Neuron (in vitro differentiated cells): ENCODE results near the gene ELK4.

Source experiments
- H2AFZ ChIP-seq: one replicate; pipeline ENCODE4 v1.6.1; 2013; ENCODE audit warnings: low read depth, mild to moderate bottlenecking, inconsistent platforms, low read length, moderate library complexity
- H3K27me3 ChIP-seq: one replicate; pipeline ENCODE4 v1.6.1; 2013; ENCODE audit warnings: low read length; ENCODE audit not compliant: insufficient read depth
- H3K36me3 ChIP-seq: one replicate; pipeline ENCODE4 v1.6.1; 2013; ENCODE audit warnings: low read length; ENCODE audit not compliant: insufficient read depth
- H3K4me1 ChIP-seq: one replicate; pipeline ENCODE4 v1.6.1; 2013; ENCODE audit warnings: low read length; ENCODE audit not compliant: insufficient read depth
- H3K4me3 ChIP-seq: 2 replicates; pipeline ENCODE4 v1.5.1; 2013; ENCODE audit warnings: mild to moderate bottlenecking, low read length, moderate library complexity
- H3K9me3 ChIP-seq: one replicate; pipeline ENCODE4 v1.6.1; 2013; ENCODE audit warnings: low read length

The ELK4 gene

GRCh38 chr1:205576805-205577761, 54.7 kb downstream of the ELK4 start:
- Histone ChIP-seq H3K36me3 (no peaks in the 10 kb centered on the region), H3K4me3 (no peak overlapping the region), H2AFZ (no peak overlapping the region), H3K4me1 (no peaks in the 10 kb centered on the region), H3K9me3 (no peaks in the 10 kb centered on the region), H3K27me3 (peaks cover 64% of the 10 kb centered on the region)

GRCh38 chr1:205576011-205576410, 55.8 kb downstream of the ELK4 start:
- no peak overlapping the region for H3K4me3 ChIP-seq
- no peaks in the 10 kb centered on the region for H3K9me3 ChIP-seq
- H3K36me3 ChIP-seq: no peaks in the 10 kb centered on the region
- H3K4me1 ChIP-seq: no peaks in the 10 kb centered on the region
- H3K27me3 ChIP-seq: peaks cover 66% of the 10 kb centered on the region
- H2AFZ ChIP-seq: no peak overlapping the region

GRCh38 chr1:205575294-205575885, 56.4 kb downstream of the ELK4 start:
- Histone ChIP-seq H3K4me1 (no peaks in the 10 kb centered on the region), H3K9me3 (no peaks in the 10 kb centered on the region), H2AFZ (no peak overlapping the region), H3K36me3 (no peaks in the 10 kb centered on the region), H3K27me3 (peaks cover 67% of the 10 kb centered on the region), H3K4me3 (no peak overlapping the region)

- Histone ChIP-seq H3K36me3 (no peaks in the 10 kb centered on the region), H3K4me1 (peaks cover 2% of the 10 kb centered on the region), H3K27me3 (peaks cover 66% of the 10 kb centered on the region), H3K4me3 (no peak overlapping the region), H3K9me3 (no peaks in the 10 kb centered on the region), H2AFZ (no peak overlapping the region)
Measured at GRCh38 chr1:205572421-205572820, 59.4 kb downstream of the ELK4 start.

GRCh38 chr1:205571747-205572146, 60.1 kb downstream of the ELK4 start:
- Histone ChIP-seq H2AFZ (no peak overlapping the region), H3K9me3 (no peaks in the 10 kb centered on the region)

GRCh38 chr1:205570796-205571537, 60.8 kb downstream of the ELK4 start:
- Histone ChIP-seq H3K27me3 (peaks cover 70% of the 10 kb centered on the region), H3K4me3 (no peak overlapping the region), H3K9me3 (no peaks in the 10 kb centered on the region), H3K4me1 (peaks cover 2% of the 10 kb centered on the region), H2AFZ (no peak overlapping the region), H3K36me3 (no peaks in the 10 kb centered on the region)

More at GRCh38 chr1:205571747-205572146, 60.1 kb downstream of the ELK4 start:
- Histone ChIP-seq H3K4me1 (peaks cover 2% of the 10 kb centered on the region), H3K4me3 (no peak overlapping the region), H3K36me3 (no peaks in the 10 kb centered on the region), H3K27me3 (peaks cover 66% of the 10 kb centered on the region)

GRCh38 chr1:205570173-205570501, 61.7 kb downstream of the ELK4 start:
- H2AFZ ChIP-seq: no peak overlapping the region
- peaks cover 72% of the 10 kb centered on the region for H3K27me3 ChIP-seq
- H3K36me3 ChIP-seq: no peaks in the 10 kb centered on the region
- peaks cover 2% of the 10 kb centered on the region for H3K4me1 ChIP-seq
- H3K4me3 ChIP-seq: no peak overlapping the region
- H3K9me3 ChIP-seq: no peaks in the 10 kb centered on the region

GRCh38 chr1:205569411-205570172, 62.2 kb downstream of the ELK4 start:
- Histone ChIP-seq H3K27me3 (peaks cover 72% of the 10 kb centered on the region), H3K4me1 (peaks cover 2% of the 10 kb centered on the region), H3K36me3 (no peaks in the 10 kb centered on the region), H2AFZ (no peak overlapping the region), H3K4me3 (no peak overlapping the region), H3K9me3 (no peaks in the 10 kb centered on the region)

- no peaks in the 10 kb centered on the region for H3K9me3 ChIP-seq
- no peaks in the 10 kb centered on the region for H3K36me3 ChIP-seq
- H3K4me1 ChIP-seq: peaks cover 2% of the 10 kb centered on the region
- peak overlapping the region; percentile 32 for H3K4me3 ChIP-seq
- H3K27me3 ChIP-seq: peaks cover 72% of the 10 kb centered on the region
- no peak overlapping the region for H2AFZ ChIP-seq
Measured at GRCh38 chr1:205568469-205569361, 63.1 kb downstream of the ELK4 start.

GRCh38 chr1:205568135-205568468, 63.7 kb downstream of the ELK4 start:
- peaks cover 72% of the 10 kb centered on the region for H3K27me3 ChIP-seq
- H3K9me3 ChIP-seq: no peaks in the 10 kb centered on the region
- H3K36me3 ChIP-seq: no peaks in the 10 kb centered on the region
- H3K4me3 ChIP-seq: no peak overlapping the region
- H3K4me1 ChIP-seq: peaks cover 2% of the 10 kb centered on the region
- H2AFZ ChIP-seq: no peak overlapping the region

- Histone ChIP-seq H3K27me3 (peaks cover 72% of the 10 kb centered on the region), H3K4me3 (no peak overlapping the region), H3K4me1 (peaks cover 2% of the 10 kb centered on the region), H3K9me3 (no peaks in the 10 kb centered on the region), H2AFZ (no peak overlapping the region), H3K36me3 (no peaks in the 10 kb centered on the region)
Measured at GRCh38 chr1:205567716-205568115, 64.1 kb downstream of the ELK4 start.

GRCh38 chr1:205565799-205566198, 66.0 kb downstream of the ELK4 start:
- Histone ChIP-seq H3K27me3 (peaks cover 54% of the 10 kb centered on the region), H3K9me3 (peaks cover 3% of the 10 kb centered on the region), H3K4me1 (peaks cover 2% of the 10 kb centered on the region), H3K4me3 (no peak overlapping the region), H3K36me3 (no peaks in the 10 kb centered on the region), H2AFZ (no peak overlapping the region)
